ENCODE measurements around the gene CCDC30. TPM values are rescaled to one million over a fixed set of nuclear protein-coding genes. Genes with fewer than 3 reads are reported as not detected.

CCDC30 gene
- total and polyA plus RNA-seq, 10 of the 15 experiments (the other 5 are each of a cell fraction or from before 2014, with no cell fraction given), result 0.46 to 1.8 (median 1.0) TPM

- TF ChIP-seq MYC (IDR thresholded peaks at IDR 0.05; ENCODE audit: insufficient read depth, insufficient read length, insufficient replicate concordance, low read length, severe bottlenecking), result no peak
- TF ChIP-seq EGR1 (IDR thresholded peaks at IDR 0.05; ENCODE audit: borderline replicate concordance in 1 of 2, low read depth in 2 of 2, low read length in 2 of 2), result no peak
Observed at GRCh38 chr1:42463921-42464320, 835 bp downstream of the CCDC30 start (continued).

DNA sequence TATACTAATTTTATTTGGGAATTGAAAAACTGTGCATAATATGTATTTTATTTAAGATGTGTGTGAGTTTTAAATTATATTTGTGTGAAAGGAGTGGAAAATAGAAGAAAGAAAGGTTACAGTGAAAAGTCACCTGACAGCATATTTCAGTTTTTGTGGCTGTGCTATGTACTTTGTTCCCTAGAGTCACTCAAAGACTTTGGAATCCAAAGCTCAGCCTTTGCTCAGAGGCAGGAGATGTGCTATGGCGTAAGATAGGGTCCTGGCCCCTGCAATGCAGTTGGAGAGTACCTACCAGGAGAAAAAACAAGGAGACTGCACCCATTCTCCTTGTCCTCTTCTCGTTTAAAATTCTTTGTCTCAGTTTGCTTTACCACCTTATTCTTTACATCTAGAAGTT, 2.9 kb downstream of the CCDC30 start:
- Histone ChIP-seq H3K79me2 (ENCODE audit: control insufficient read depth, insufficient read depth, low read length) (no peaks in the 10 kb centered on the region), H3K4me1 (ENCODE audit: control insufficient read depth, insufficient read depth, low read length) (peaks cover 5% of the 10 kb centered on the region; the same call in 1 of the 2 replicates), H3K9ac (ENCODE audit: control insufficient read depth, insufficient read depth, low read length) (no peak overlapping the region), H2AFZ (ENCODE audit: control insufficient read depth, low read depth, low read length) (no peak overlapping the region), H3K9me3 (replicated peaks; ENCODE audit: control insufficient read depth, insufficient read depth, low read length) (no peaks in the 10 kb centered on the region), H3K27ac (ENCODE audit: control insufficient read depth, insufficient read depth) (no peak overlapping the region), H4K20me1 (ENCODE audit: control insufficient read depth, insufficient read depth) (no peaks in the 10 kb centered on the region), H3K27me3 (replicated peaks in 1 of 2; ENCODE audit: control insufficient read depth in 2 of 2, insufficient read depth in 2 of 2, low read length in 1 of 2) (no peaks in the 10 kb centered on the region), H3K36me3 (ENCODE audit: control insufficient read depth in 2 of 2, insufficient read depth in 2 of 2, low read length in 1 of 2) (no peaks in the 10 kb centered on the region), H3K4me2 (ENCODE audit: control insufficient read depth, insufficient read depth) (no peak overlapping the region), H3K4me3 (no peak overlapping the region)
- FAIRE-seq (no peak), DNase-seq (ENCODE audit: low read depth, low spot score) (no peak), ATAC-seq (no peak)
- ChIA-PET SMC1A (ENCODE audit: uncharacterized antibody, unreplicated experiment) (interaction anchor here (0.9 kb wide), 1 partner anchor 9 kb away, joined by 4 read pairs; no protein-coding TSS in a partner anchor), RAD21 (ENCODE audit: unreplicated experiment) (no interaction called here), POLR2A (no interaction called here), CTCF (no interaction called here)
- 43% methylated on average over 2 of the region's 2 CpGs for WGBS (ENCODE audit: insufficient coverage, insufficient replicate concordance, low lambda C conversion rate, missing lambda C conversion rate)
- TF ChIP-seq RCOR1 (conservative IDR thresholded peaks at IDR 0.05; ENCODE audit: low read depth, low read length) (no peak), NFYA (IDR thresholded peaks at IDR 0.05; ENCODE audit: borderline replicate concordance, low read depth, low read length) (no peak), ZNF274 (IDR thresholded peaks at IDR 0.05; ENCODE audit: insufficient read depth, insufficient read length) (no peak), NRF1 (conservative IDR thresholded peaks at IDR 0.05; ENCODE audit: low read depth, low read length) (no peak)
- no TSS peak for BruUV-seq (replicated peaks)
- intact Hi-C loops (cut with micrococcal nuclease; ENCODE audit: unreplicated experiment), result loop anchor here (10.0 kb wide), 1 partner anchor 291 kb away; no protein-coding TSS in a partner anchor
- in situ Hi-C loops (cut with MboI), result no loop called here

All from GM12878 (cell line).